Neuronal stem cell (in vitro differentiated cells): ENCODE results near the gene SRRM4.
A peak's percentile ranks its signal among the peaks of the same experiment; 100 is the strongest.

ENCODE experiments used
- DNase-seq: peaks from one replicate; pipeline ENCODE4 v3.0.0-alpha.2; 2013; ENCODE audit warnings: low spot score
- H2AFZ ChIP-seq: one replicate; pipeline ENCODE4 v1.6.1; 2013; ENCODE audit warnings: mild to moderate bottlenecking, low read length, inconsistent platforms
- H2AK5ac ChIP-seq: 2 replicates; pipeline ENCODE4 v1.6.1; 2013; ENCODE audit warnings: low read depth, mild to moderate bottlenecking, inconsistent platforms, low read length, moderate library complexity, mixed read lengths
- H2BK120ac ChIP-seq: 2 replicates; pipeline ENCODE4 v1.6.1; 2013; ENCODE audit warnings: low read depth, mild to moderate bottlenecking, inconsistent platforms, low read length, moderate library complexity, mixed read lengths
- H2BK12ac ChIP-seq: one replicate; pipeline ENCODE4 v1.6.1; 2013; ENCODE audit warnings: low read length, inconsistent platforms
- H2BK15ac ChIP-seq: 2 replicates; pipeline ENCODE4 v1.6.1; 2013; ENCODE audit warnings: mild to moderate bottlenecking, low read length, inconsistent platforms, mixed read lengths
- H2BK5ac ChIP-seq: one replicate; pipeline ENCODE4 v1.6.1; 2013; ENCODE audit warnings: inconsistent platforms, mild to moderate bottlenecking, low read length, moderate library complexity
- H3K14ac ChIP-seq: one replicate; pipeline ENCODE4 v1.6.1; 2013; ENCODE audit warnings: low read length, inconsistent platforms
- H3K18ac ChIP-seq: 2 replicates; pipeline ENCODE4 v1.6.1; 2013; ENCODE audit warnings: low read length, inconsistent platforms
- H3K23ac ChIP-seq: 2 replicates; pipeline ENCODE4 v1.6.1; 2013; ENCODE audit warnings: low read depth, mild to moderate bottlenecking, mixed read lengths, low read length, inconsistent platforms; ENCODE audit not compliant: poor library complexity
- H3K27ac ChIP-seq: replicated peaks from 3 replicates; pipeline ENCODE4 v1.5.1; 2013; ENCODE audit warnings: low read length, inconsistent platforms
- H3K27me3 ChIP-seq, 3 experiments: 2 replicates each; pipeline ENCODE4 v1.6.1; 2013; ENCODE audit warnings: low read length in 3 of 3, mild to moderate bottlenecking in 2 of 3, inconsistent platforms in 1 of 3, low read depth in 1 of 3, mixed read lengths in 1 of 3, moderate library complexity in 1 of 3; ENCODE audit not compliant: control insufficient read depth in 3 of 3, insufficient read depth in 3 of 3
- H3K36me3 ChIP-seq, 2 donors: replicated peaks in 1 of 2; 2 replicates each; pipeline ENCODE4 v1.6.1; 2013; ENCODE audit warnings: low read length in 2 of 2; ENCODE audit not compliant: control insufficient read depth in 2 of 2, insufficient read depth in 2 of 2
- H3K4ac ChIP-seq: 2 replicates; pipeline ENCODE4 v1.6.1; 2013; ENCODE audit warnings: inconsistent platforms, mild to moderate bottlenecking, low read length, moderate library complexity
- H3K4me1 ChIP-seq, 2 donors: 1 replicate in 1 of 2; 2 replicates in 1 of 2; pipeline ENCODE4 v1.6.1; 2013; ENCODE audit warnings: low read length in 2 of 2, low read depth in 1 of 2; ENCODE audit not compliant: control insufficient read depth in 2 of 2, insufficient read depth in 1 of 2
- H3K4me2 ChIP-seq: one replicate; pipeline ENCODE4 v1.6.1; 2013; ENCODE audit warnings: mild to moderate bottlenecking, low read length, inconsistent platforms; ENCODE audit not compliant: insufficient read depth, poor library complexity, severe bottlenecking
- H3K4me3 ChIP-seq, 2 donors: 2 replicates each; pipeline ENCODE4 v1.5.1; 2013; ENCODE audit warnings: low read length in 2 of 2, mild to moderate bottlenecking in 2 of 2, inconsistent platforms in 1 of 2, moderate library complexity in 1 of 2
- H3K79me1 ChIP-seq: one replicate; pipeline ENCODE4 v1.6.1; 2013; ENCODE audit warnings: low read depth, mild to moderate bottlenecking, inconsistent platforms, low read length, moderate library complexity
- H3K9ac ChIP-seq: one replicate; pipeline ENCODE4 v1.6.1; 2013; ENCODE audit warnings: mild to moderate bottlenecking, low read depth, low read length, inconsistent platforms; ENCODE audit not compliant: poor library complexity
- H3K9me3 ChIP-seq, 2 donors: replicated peaks in 1 of 2; 2 replicates each; pipeline versions ENCODE3 to v1.6.1; 2013; ENCODE audit warnings: low read length in 2 of 2, mild to moderate bottlenecking in 2 of 2, inconsistent platforms in 1 of 2, low read depth in 1 of 2, mixed read lengths in 1 of 2, moderate library complexity in 1 of 2; ENCODE audit not compliant: control insufficient read depth in 2 of 2, insufficient read depth in 1 of 2
- H4K8ac ChIP-seq: one replicate; pipeline ENCODE4 v1.6.1; 2013; ENCODE audit warnings: low read depth, mild to moderate bottlenecking, inconsistent platforms, low read length, moderate library complexity
- H4K91ac ChIP-seq: one replicate; pipeline ENCODE4 v1.6.1; 2013; ENCODE audit warnings: low read length, low read depth, mild to moderate bottlenecking, inconsistent platforms; ENCODE audit not compliant: poor library complexity
- WGBS, 2 donors: extraction: QIAGEN DNeasy Blood & Tissue Kit; methylation state at CpG; one replicate each; pipeline ENCODE4 v1.1.7; 2013; ENCODE audit warnings: missing lambda C conversion rate in 2 of 2, mixed read lengths in 1 of 2; ENCODE audit not compliant: insufficient read length in 2 of 2, insufficient replicate concordance in 1 of 2; ENCODE audit errors: extremely low coverage in 2 of 2; 5-methylcytosine and 5-hydroxymethylcytosine counted together

Gene SRRM4

GRCh38 chr12:119195256-119195655 is 213.9 kb downstream of the SRRM4 start:
- no peak overlapping the region for H3K4ac ChIP-seq
- no peak overlapping the region for H3K18ac ChIP-seq
- H3K4me1 ChIP-seq = peaks cover 0 to 6% of the 10 kb centered on the region in 2 donors
- no peaks in the 10 kb centered on the region for H3K36me3 ChIP-seq
- WGBS, 2 donors = no CpG with 5 or more reads among the region's 16 CpGs
- H3K27me3 ChIP-seq = no peaks in the 10 kb centered on the region
- H3K4me3 ChIP-seq = no peak overlapping the region
- H3K4me2 ChIP-seq = no peak overlapping the region
- no peaks in the 10 kb centered on the region for H3K79me1 ChIP-seq
- no peak for DNase-seq
- H2BK120ac ChIP-seq = no peak overlapping the region
- no peak overlapping the region for H3K9ac ChIP-seq
- no peak overlapping the region for H2BK5ac ChIP-seq
- H3K27ac ChIP-seq = no peak overlapping the region
- H3K14ac ChIP-seq = no peak overlapping the region
- no peak overlapping the region for H2BK12ac ChIP-seq
- H3K23ac ChIP-seq = no peak overlapping the region
- H2AFZ ChIP-seq = no peak overlapping the region
- H4K8ac ChIP-seq = no peak overlapping the region
- no peaks in the 10 kb centered on the region for H3K9me3 ChIP-seq
- H2BK15ac ChIP-seq = no peak overlapping the region
- no peak overlapping the region for H4K91ac ChIP-seq
- H2AK5ac ChIP-seq = no peak overlapping the region

- no peak overlapping the region for H3K4me2 ChIP-seq
- H2BK15ac ChIP-seq = no peak overlapping the region
- no peaks in the 10 kb centered on the region for H3K36me3 ChIP-seq
- H3K4ac ChIP-seq = no peak overlapping the region
- H2BK120ac ChIP-seq = no peak overlapping the region
- no peaks in the 10 kb centered on the region for H3K79me1 ChIP-seq
- H2BK5ac ChIP-seq = no peak overlapping the region
- no peaks in the 10 kb centered on the region for H3K27me3 ChIP-seq
- H3K4me3 ChIP-seq = no peak overlapping the region
- no peak overlapping the region for H3K23ac ChIP-seq
- no peak overlapping the region for H4K91ac ChIP-seq
- H3K4me1 ChIP-seq = peaks cover 0 to 12% of the 10 kb centered on the region in 2 donors
- no peak overlapping the region for H3K27ac ChIP-seq
- DNase-seq = no peak
- H3K9ac ChIP-seq = no peak overlapping the region
- no peak overlapping the region for H4K8ac ChIP-seq
- no peak overlapping the region for H2AFZ ChIP-seq
- no peak overlapping the region for H3K14ac ChIP-seq
- H3K9me3 ChIP-seq = no peaks in the 10 kb centered on the region
- no peak overlapping the region for H2AK5ac ChIP-seq
- H3K18ac ChIP-seq = no peak overlapping the region
- no CpG with 5 or more reads among the region's 2 CpGs for WGBS, 2 donors
- H2BK12ac ChIP-seq = no peak overlapping the region
Measured at GRCh38 chr12:119198440-119198839, 217.1 kb downstream of the SRRM4 start.

GRCh38 chr12:119200601-119201000 is 219.3 kb downstream of the SRRM4 start:
- H3K4me1 ChIP-seq = peaks cover 0 to 15% of the 10 kb centered on the region in 2 donors
- H3K9ac ChIP-seq = no peak overlapping the region
- no peak overlapping the region for H2BK12ac ChIP-seq
- no peak for DNase-seq
- no peak overlapping the region for H2AFZ ChIP-seq
- H3K4ac ChIP-seq = no peak overlapping the region
- H3K36me3 ChIP-seq = no peaks in the 10 kb centered on the region
- H2BK15ac ChIP-seq = no peak overlapping the region
- no CpG with 5 or more reads among the region's 4 CpGs for WGBS, 2 donors
- no peak overlapping the region for H3K4me2 ChIP-seq
- no peak overlapping the region for H2BK5ac ChIP-seq
- H3K14ac ChIP-seq = no peak overlapping the region
- no peaks in the 10 kb centered on the region for H3K9me3 ChIP-seq
- no peak overlapping the region for H3K27ac ChIP-seq
- no peak overlapping the region for H4K91ac ChIP-seq
- no peak overlapping the region for H3K4me3 ChIP-seq
- H3K23ac ChIP-seq = no peak overlapping the region
- no peak overlapping the region for H2BK120ac ChIP-seq
- H3K27me3 ChIP-seq = no peaks in the 10 kb centered on the region
- H3K18ac ChIP-seq = no peak overlapping the region
- no peak overlapping the region for H2AK5ac ChIP-seq
- no peak overlapping the region for H4K8ac ChIP-seq
- H3K79me1 ChIP-seq = no peaks in the 10 kb centered on the region

- H2BK5ac ChIP-seq = no peak overlapping the region
- H2BK120ac ChIP-seq = no peak overlapping the region
- H3K4me1 ChIP-seq = peaks cover 0 to 17% of the 10 kb centered on the region in 2 donors
- H3K23ac ChIP-seq = no peak overlapping the region
- no peak overlapping the region for H2BK12ac ChIP-seq
- H3K36me3 ChIP-seq = no peaks in the 10 kb centered on the region
- H3K18ac ChIP-seq = peak overlapping the region; percentile 24
- H3K27me3 ChIP-seq = no peaks in the 10 kb centered on the region
- no peak overlapping the region for H3K9ac ChIP-seq
- no peak for DNase-seq
- no peaks in the 10 kb centered on the region for H3K9me3 ChIP-seq
- H4K91ac ChIP-seq = no peak overlapping the region
- H3K4ac ChIP-seq = no peak overlapping the region
- H3K79me1 ChIP-seq = no peaks in the 10 kb centered on the region
- H3K4me2 ChIP-seq = no peak overlapping the region
- no peak overlapping the region for H2AFZ ChIP-seq
- no peak overlapping the region for H4K8ac ChIP-seq
- no peak overlapping the region for H3K4me3 ChIP-seq
- no peak overlapping the region for H2AK5ac ChIP-seq
- H3K14ac ChIP-seq = no peak overlapping the region
- no peak overlapping the region for H3K27ac ChIP-seq
- WGBS, 2 donors = no CpG with 5 or more reads among the region's 9 CpGs
- no peak overlapping the region for H2BK15ac ChIP-seq
Measured at GRCh38 chr12:119201789-119202543, 220.6 kb downstream of the SRRM4 start.
